Parathyroid adenoma (tissue), 2 donors: ENCODE results near the gene EIF3I.

Experiments
- H2AFZ ChIP-seq: fragments of 300-600 bp; sonication (generic); one replicate; pipeline ENCODE4 v1.7.0; 2017; ENCODE audit warnings: antibody characterized with exemption, mild to moderate bottlenecking
- H3K27ac ChIP-seq: fragments of 300-600 bp; sonication (generic); one replicate; pipeline ENCODE4 v1.7.0; 2017
- H3K27me3 ChIP-seq: fragments of 300-600 bp; sonication (generic); one replicate; pipeline ENCODE4 v1.7.0; 2017; ENCODE audit warnings: low read length; ENCODE audit not compliant: control insufficient read depth, insufficient read depth
- H3K36me3 ChIP-seq: fragments of 300-600 bp; sonication (generic); one replicate; pipeline ENCODE4 v1.7.0; 2017; ENCODE audit warnings: low read length; ENCODE audit not compliant: control insufficient read depth, insufficient read depth
- H3K4me1 ChIP-seq: fragments of 300-600 bp; sonication (generic); one replicate; pipeline ENCODE4 v1.7.0; 2017; ENCODE audit warnings: control low read depth
- H3K4me2 ChIP-seq: fragments of 300-600 bp; sonication (generic); one replicate; pipeline ENCODE4 v1.7.0; 2017; ENCODE audit warnings: low read length
- H3K4me3 ChIP-seq: fragments of 300-600 bp; sonication (generic); one replicate; pipeline ENCODE4 v1.7.0; 2017; ENCODE audit warnings: low read depth, low read length
- H3K79me2 ChIP-seq: fragments of 300-600 bp; sonication (generic); one replicate; pipeline ENCODE4 v1.7.0; 2017; ENCODE audit warnings: control low read depth
- H3K9ac ChIP-seq: fragments of 300-600 bp; sonication (generic); one replicate; pipeline ENCODE4 v1.7.0; 2017; ENCODE audit warnings: mild to moderate bottlenecking
- H3K9me3 ChIP-seq: fragments of 300-600 bp; sonication (generic); one replicate; pipeline ENCODE4 v1.7.0; 2017; ENCODE audit warnings: low read length; ENCODE audit not compliant: control insufficient read depth
- TF ChIP-seq, protein P1 (sequence below): fragments of 300-600 bp; sonication (generic); IDR thresholded peaks from one replicate; pipeline ENCODE4 v1.7.0; 2017; ENCODE audit warnings: antibody characterized with exemption, mild to moderate bottlenecking
- donor health status: primary hyperparathyroidism.

The EIF3I gene

DNA sequence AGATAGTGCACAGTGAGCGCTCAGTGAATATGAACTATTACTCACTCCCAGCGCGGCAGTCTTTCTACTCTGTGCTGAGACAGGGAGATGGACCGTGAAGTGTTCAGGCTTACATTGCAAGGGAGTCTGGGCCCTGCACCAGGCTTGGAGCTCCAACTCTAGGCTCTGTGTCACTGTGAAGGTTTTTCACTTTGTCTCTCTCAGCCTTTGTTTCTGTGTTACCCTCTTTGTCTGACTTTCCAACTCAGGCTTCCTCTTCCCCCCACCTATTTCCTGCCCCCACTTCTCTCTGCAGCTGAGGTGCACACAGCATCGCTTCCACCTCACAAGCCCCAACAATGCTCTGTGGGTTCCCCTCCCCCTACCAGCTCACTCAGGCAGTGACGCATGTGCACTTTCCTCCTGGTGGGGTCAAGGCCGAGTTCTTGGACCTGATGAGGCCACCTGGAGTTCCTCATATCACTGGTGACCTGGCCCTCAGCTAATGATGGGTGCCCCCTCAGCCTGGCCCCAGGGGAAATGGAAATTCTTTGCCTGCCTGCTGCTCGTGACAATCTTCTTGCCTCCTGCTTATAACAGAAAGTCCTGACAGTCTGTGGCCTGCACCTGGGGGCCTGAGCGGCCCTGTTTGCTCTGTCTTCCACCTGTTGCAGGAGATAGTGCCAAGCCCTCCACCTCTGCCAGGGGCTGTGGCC lies 27.8 kb downstream of the EIF3I start:
- Histone ChIP-seq H3K9me3 (no peaks in the 10 kb centered on the region), H3K27ac (peak overlapping the region; percentile 62), H3K4me2 (no peak overlapping the region), H3K27me3 (no peaks in the 10 kb centered on the region), H3K4me3 (no peak overlapping the region), H3K4me1 (peaks cover 2% of the 10 kb centered on the region), H3K79me2 (no peaks in the 10 kb centered on the region), H2AFZ (no peak overlapping the region), H3K9ac (no peak overlapping the region), H3K36me3 (no peaks in the 10 kb centered on the region)
- TF ChIP-seq, protein P1, sequence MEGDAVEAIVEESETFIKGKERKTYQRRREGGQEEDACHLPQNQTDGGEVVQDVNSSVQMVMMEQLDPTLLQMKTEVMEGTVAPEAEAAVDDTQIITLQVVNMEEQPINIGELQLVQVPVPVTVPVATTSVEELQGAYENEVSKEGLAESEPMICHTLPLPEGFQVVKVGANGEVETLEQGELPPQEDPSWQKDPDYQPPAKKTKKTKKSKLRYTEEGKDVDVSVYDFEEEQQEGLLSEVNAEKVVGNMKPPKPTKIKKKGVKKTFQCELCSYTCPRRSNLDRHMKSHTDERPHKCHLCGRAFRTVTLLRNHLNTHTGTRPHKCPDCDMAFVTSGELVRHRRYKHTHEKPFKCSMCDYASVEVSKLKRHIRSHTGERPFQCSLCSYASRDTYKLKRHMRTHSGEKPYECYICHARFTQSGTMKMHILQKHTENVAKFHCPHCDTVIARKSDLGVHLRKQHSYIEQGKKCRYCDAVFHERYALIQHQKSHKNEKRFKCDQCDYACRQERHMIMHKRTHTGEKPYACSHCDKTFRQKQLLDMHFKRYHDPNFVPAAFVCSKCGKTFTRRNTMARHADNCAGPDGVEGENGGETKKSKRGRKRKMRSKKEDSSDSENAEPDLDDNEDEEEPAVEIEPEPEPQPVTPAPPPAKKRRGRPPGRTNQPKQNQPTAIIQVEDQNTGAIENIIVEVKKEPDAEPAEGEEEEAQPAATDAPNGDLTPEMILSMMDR, result no peak

DNA sequence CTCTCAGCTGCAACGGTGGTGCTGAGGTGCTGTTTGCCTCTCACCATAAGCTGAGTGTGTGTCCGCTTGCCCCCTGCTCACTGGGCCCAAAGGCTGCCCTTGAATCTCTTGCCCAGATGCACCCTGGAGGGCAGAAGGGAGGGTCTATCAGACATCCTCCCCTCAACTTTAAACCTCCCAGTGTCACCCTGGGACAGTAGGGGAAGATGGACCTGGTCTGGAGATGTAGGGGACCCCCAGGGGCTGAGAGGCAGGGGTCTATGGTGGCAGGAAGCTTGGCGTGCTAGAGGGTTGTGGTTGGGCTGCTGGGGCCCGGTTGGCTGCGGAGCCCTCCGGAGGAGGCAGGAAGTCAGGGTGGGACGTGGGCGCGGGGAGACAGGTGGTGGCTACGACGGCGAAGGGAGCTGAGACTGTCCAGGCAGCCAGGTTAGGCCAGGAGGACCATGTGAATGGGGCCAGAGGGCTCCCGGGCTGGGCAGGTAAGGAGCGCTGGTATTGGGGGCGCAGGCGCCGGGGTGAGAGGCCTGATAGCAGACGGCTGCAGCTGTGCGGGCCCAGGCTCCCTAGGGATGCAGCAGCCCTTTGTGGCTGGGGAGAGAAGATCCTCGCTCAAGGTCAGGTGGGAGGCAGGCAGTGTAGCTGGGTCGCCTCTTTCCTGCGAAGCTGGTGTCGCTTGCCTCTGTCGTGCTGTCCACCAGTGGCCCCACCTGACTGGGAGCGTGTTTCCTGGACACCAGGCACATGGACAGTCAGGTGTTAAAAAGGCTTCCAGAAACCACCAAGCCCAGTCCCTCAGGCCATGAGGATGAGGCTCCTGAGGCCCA lies 28.9 kb downstream of the EIF3I start, which contains the start of gene LCK:
Gene LCK (plus strand): TSS at position 373 of the 824 bp plus-strand sequence. CDS start 23,065 bp downstream, outside the sequence.
- Histone ChIP-seq H3K27me3 (no peaks in the 10 kb centered on the region), H3K9me3 (no peaks in the 10 kb centered on the region), H3K4me1 (peaks cover 2% of the 10 kb centered on the region), H2AFZ (no peak within 1 kb of the TSS), H3K4me2 (no peak within 1 kb of the TSS), H3K36me3 (no peaks in the 10 kb centered on the region), H3K27ac (peak within 1 kb of the TSS; percentile 62), H3K9ac (no peak within 1 kb of the TSS), H3K79me2 (no peaks in the 10 kb centered on the region), H3K4me3 (no peak within 1 kb of the TSS)
- TF ChIP-seq, protein P1, result no peak

DNA sequence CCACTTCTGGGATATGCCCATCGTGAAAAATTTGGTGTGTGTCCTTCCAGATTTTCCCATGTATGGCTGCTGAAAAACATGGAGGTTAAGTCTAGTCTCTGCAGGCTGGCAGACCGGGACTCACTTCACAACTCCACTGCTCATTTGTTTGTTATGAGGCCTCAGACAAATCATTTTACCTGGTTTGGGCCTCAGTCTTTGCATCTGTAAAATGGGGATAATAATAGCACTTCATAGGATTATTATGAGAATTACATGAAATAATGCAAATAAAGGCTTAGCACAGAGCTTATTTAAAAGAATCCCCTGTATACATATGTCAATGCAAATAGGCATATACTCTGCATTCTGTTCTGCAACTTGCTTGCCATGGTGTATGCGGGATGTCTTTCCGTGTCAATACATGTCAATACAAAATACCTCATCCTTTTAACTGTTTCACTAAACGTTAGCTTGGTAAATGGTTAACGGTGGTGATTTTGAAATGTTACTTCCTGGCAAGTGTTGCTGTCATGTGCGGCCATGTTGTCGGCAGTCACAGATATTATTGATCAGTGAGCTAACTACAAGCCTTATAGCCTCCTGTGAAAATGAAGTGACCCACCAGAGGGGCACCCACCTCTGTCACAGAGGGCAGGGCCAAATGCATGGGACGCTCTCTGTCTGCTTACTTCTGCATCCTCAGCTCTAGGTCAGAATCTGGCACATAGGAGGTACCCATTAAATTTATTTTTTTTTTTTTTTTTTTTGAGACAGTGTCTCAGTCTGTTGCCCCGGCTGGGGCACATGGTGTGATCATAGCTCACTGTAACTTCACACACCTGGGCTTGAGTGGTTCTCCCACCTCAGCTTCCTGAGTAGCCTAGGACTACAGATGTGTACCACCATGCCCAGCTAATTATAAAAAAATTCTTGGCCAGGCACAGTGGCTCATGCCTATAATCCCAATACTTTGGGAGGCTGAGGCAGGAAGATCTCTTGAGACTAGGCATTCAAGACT lies 33.2 kb downstream of the EIF3I start:
- Histone ChIP-seq H3K27me3 (no peaks in the 10 kb centered on the region), H3K27ac (no peak overlapping the region), H3K4me1 (no peaks in the 10 kb centered on the region), H3K4me3 (no peak overlapping the region), H3K9me3 (no peaks in the 10 kb centered on the region), H3K36me3 (no peaks in the 10 kb centered on the region), H3K4me2 (no peak overlapping the region), H2AFZ (no peak overlapping the region), H3K9ac (no peak overlapping the region), H3K79me2 (no peaks in the 10 kb centered on the region)
- TF ChIP-seq, protein P1, result no peak

DNA sequence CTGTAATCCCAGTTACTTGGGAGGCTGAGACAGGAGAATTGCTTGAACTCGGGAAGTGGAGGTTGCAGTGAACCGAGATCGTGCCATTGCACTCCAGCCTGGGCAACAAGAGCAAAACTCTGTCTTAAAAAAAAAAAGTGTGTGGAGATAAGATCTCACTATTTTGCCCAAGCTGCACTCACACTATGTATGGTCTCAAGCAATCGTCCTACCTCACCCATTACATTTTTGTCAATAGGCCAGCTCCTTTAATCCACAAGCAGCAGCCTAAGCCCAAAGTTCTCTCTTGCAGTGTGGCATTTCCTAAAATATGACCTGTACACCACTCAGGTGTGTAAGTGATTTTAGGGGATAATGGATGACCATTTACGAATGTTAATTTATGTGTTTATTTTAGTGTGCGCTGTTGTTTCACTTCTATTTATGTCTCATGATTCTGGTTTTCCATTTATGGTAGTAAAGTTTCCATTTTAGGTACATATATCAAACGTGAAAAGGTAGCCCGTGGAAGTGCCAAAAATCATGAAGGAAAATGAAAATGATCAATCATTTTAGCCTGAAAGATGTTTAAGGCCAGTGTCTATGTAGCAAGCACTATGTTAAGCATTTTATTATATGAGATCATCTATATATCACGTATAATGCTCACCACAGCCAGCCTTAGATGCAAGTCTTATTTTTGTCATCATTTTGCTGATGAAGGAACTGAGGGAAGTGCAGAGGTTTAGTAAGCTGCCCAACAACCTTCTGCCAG lies 34.4 kb downstream of the EIF3I start:
- no peaks in the 10 kb centered on the region for H3K79me2 ChIP-seq
- H3K9me3 ChIP-seq, result no peaks in the 10 kb centered on the region
- H3K36me3 ChIP-seq, result no peaks in the 10 kb centered on the region
- H3K4me1 ChIP-seq, result no peaks in the 10 kb centered on the region
- H3K9ac ChIP-seq, result no peak overlapping the region
- H3K4me2 ChIP-seq, result no peak overlapping the region
- H2AFZ ChIP-seq, result no peak overlapping the region
- no peak overlapping the region for H3K27ac ChIP-seq
- H3K27me3 ChIP-seq, result no peaks in the 10 kb centered on the region
- H3K4me3 ChIP-seq, result no peak overlapping the region
- TF ChIP-seq, protein P1, result no peak
